Prostate gland (tissue), 2 donors: Measurements from ENCODE around the gene GALNT13. TPM values are rescaled to one million over a fixed set of nuclear protein-coding genes. Genes with fewer than 3 reads are reported as not detected.

Experiments
- DNase-seq: peaks from one replicate; pipeline ENCODE4 v3.0.0-alpha.2; 2019; ENCODE audit warnings: low spot score
- H3K27ac ChIP-seq, 2 donors: fragments of 200-600 bp; sonication (generic); 2 replicates each; pipeline ENCODE4 v1.5.1; 2017 to 2019
- H3K27me3 ChIP-seq: fragments of 200-600 bp; sonication (generic); replicated peaks from 2 replicates; pipeline ENCODE4 v1.5.1; 2019; ENCODE audit not compliant: insufficient read depth
- H3K36me3 ChIP-seq, 2 donors: fragments of 200-600 bp; sonication (generic); 1 replicate in 1 of 2; 2 replicates in 1 of 2; pipeline versions ENCODE4 v1.5.1 to v1.8.1; 2017 to 2019
- H3K4me1 ChIP-seq: fragments of 200-600 bp; sonication (generic); replicated peaks from 2 replicates; pipeline ENCODE4 v1.5.1; 2019
- H3K4me3 ChIP-seq, 2 donors: fragments of 200-600 bp; sonication (generic); 2 replicates each; pipeline ENCODE4 v1.5.1; 2017 to 2019
- H3K9me3 ChIP-seq: fragments of 200-600 bp; sonication (generic); 2 replicates; pipeline ENCODE4 v1.5.1; 2017
- CTCF ChIP-seq, 4 experiments: fragments of 200-600 bp in 2 of 4; fragments of 450-650 bp in 2 of 4; sonication (generic) in 2 of 4; IDR thresholded peaks; 1 replicate in 3 of 4; 2 replicates in 1 of 4; pipeline ENCODE4 v1.5.1; 2016 to 2019; ENCODE audit warnings: antibody characterized with exemption in 4 of 4, mild to moderate bottlenecking in 2 of 4, moderate library complexity in 2 of 4
- POLR2A ChIP-seq: fragments of 450-650 bp; IDR thresholded peaks from one replicate; pipeline ENCODE4 v1.6.1; 2016; ENCODE audit warnings: antibody characterized with exemption, mild to moderate bottlenecking
- POLR2AphosphoS5 ChIP-seq: sonication (generic); formaldehyde crosslinking; IDR thresholded peaks from one replicate; pipeline ENCODE4 v1.6.1; 2017; ENCODE audit warnings: antibody characterized with exemption
- WGBS: methylation state at CpG from one replicate; pipeline ENCODE4 v1.1.5; 2018; 5-methylcytosine and 5-hydroxymethylcytosine counted together
- intact Hi-C: fragments of 100-400 bp; cut with DNase I; formaldehyde crosslinking; loops from one replicate; pipeline ENCODE4 v1.14.2; 2022
- total RNA-seq, 2 donors: library from RNA; depleted of rRNA; stranded (reverse); fragments of >200 nt; gene quantifications; one replicate each; pipeline ENCODE4 v1.1.0, GENCODE V29; 2016

The GALNT13 gene
- total RNA-seq, 2 donors from 2014 or later, result 0.87 to 1.1 TPM

- H3K27me3 ChIP-seq, result no peaks in the 10 kb centered on the region
- no peaks in the 10 kb centered on the region for H3K9me3 ChIP-seq
- H3K4me1 ChIP-seq, result no peaks in the 10 kb centered on the region
- TF ChIP-seq POLR2AphosphoS5 (no peak), CTCF (IDR thresholded peaks at IDR 0.05) (no peak), POLR2A (no peak)
- no peaks in the 10 kb centered on the region for H3K36me3 ChIP-seq
- no peak overlapping the region for H3K27ac ChIP-seq
- no peak overlapping the region for H3K4me3 ChIP-seq
- intact Hi-C loops, result no loop called here
- DNase-seq, result no peak
- WGBS, result 84% methylated on average over 1 of the region's 1 CpG
These were observed 464.5 kb downstream of the GALNT13 start for GRCh38 chr2:154336201-154336600.

GRCh38 chr2:154338352-154338967 lies 466.7 kb downstream of the GALNT13 start:
- Histone ChIP-seq H3K9me3 (no peaks in the 10 kb centered on the region), H3K27me3 (no peaks in the 10 kb centered on the region), H3K27ac (no peak overlapping the region), H3K4me1 (no peaks in the 10 kb centered on the region), H3K4me3 (no peak overlapping the region), H3K36me3 (no peaks in the 10 kb centered on the region)
- TF ChIP-seq CTCF (IDR thresholded peaks at IDR 0.05), result no peak
- TF ChIP-seq POLR2A, result no peak
- TF ChIP-seq POLR2AphosphoS5, result no peak
- intact Hi-C loops, result no loop called here
- DNase-seq, result no peak
- 89% methylated on average over 2 of the region's 3 CpGs for WGBS

GRCh38 chr2:154343282-154343681 lies 471.6 kb downstream of the GALNT13 start:
- intact Hi-C loops, result no loop called here
- H3K4me1 ChIP-seq, result no peaks in the 10 kb centered on the region
- TF ChIP-seq POLR2A (no peak), POLR2AphosphoS5 (no peak), CTCF (IDR thresholded peaks at IDR 0.05) (no peak)
- DNase-seq, result no peak
- H3K9me3 ChIP-seq, result no peaks in the 10 kb centered on the region
- no peak overlapping the region for H3K4me3 ChIP-seq
- H3K27me3 ChIP-seq, result no peaks in the 10 kb centered on the region
- no peaks in the 10 kb centered on the region for H3K36me3 ChIP-seq
- H3K27ac ChIP-seq, result no peak overlapping the region

GRCh38 chr2:154350911-154351310 lies 479.2 kb downstream of the GALNT13 start:
- no peak for DNase-seq
- Histone ChIP-seq H3K4me3 (no peak overlapping the region), H3K36me3 (no peaks in the 10 kb centered on the region), H3K27me3 (no peaks in the 10 kb centered on the region), H3K9me3 (no peaks in the 10 kb centered on the region), H3K4me1 (no peaks in the 10 kb centered on the region), H3K27ac (no peak overlapping the region)
- TF ChIP-seq CTCF (IDR thresholded peaks at IDR 0.05), result no peak
- no peak for TF ChIP-seq POLR2AphosphoS5
- TF ChIP-seq POLR2A, result no peak
- 56% methylated on average over 3 of the region's 3 CpGs for WGBS
- intact Hi-C loops, result no loop called here

- Histone ChIP-seq H3K4me3 (no peak overlapping the region), H3K27me3 (no peaks in the 10 kb centered on the region), H3K4me1 (no peaks in the 10 kb centered on the region), H3K27ac (no peak overlapping the region), H3K36me3 (no peaks in the 10 kb centered on the region), H3K9me3 (no peaks in the 10 kb centered on the region)
- WGBS, result 79% methylated on average over 2 of the region's 2 CpGs
- intact Hi-C loops, result no loop called here
- TF ChIP-seq POLR2A, result no peak
- DNase-seq, result no peak
These were observed 489.6 kb downstream of the GALNT13 start for GRCh38 chr2:154361276-154361675.
